Esophagus squamous epithelium (tissue), 5 donors: ENCODE results near the gene BCL7A. TPM values are rescaled to one million over a fixed set of nuclear protein-coding genes. Genes with fewer than 3 reads are reported as not detected.

Source experiments
- DNase-seq: peaks from one replicate; lab custom pipeline; 2025; lab: John Stamatoyannopoulos, UW
- H3K27ac ChIP-seq, 4 donors: fragments of 200-600 bp; sonication (generic); one replicate each; pipeline ENCODE4 v1.5.1; 2016 to 2019; ENCODE audit warnings: mild to moderate bottlenecking in 1 of 4
- H3K27me3 ChIP-seq, 4 donors: fragments of 200-600 bp; sonication (generic); 1 replicate in 3 of 4; 2 replicates in 1 of 4; pipeline versions ENCODE4 v1.5.1 to v1.6.0; 2017 to 2021; ENCODE audit warnings: antibody characterized with exemption in 1 of 4
- H3K36me3 ChIP-seq, 3 donors: fragments of 200-600 bp; sonication (generic); one replicate each; pipeline ENCODE4 v1.5.1; 2016 to 2019
- H3K4me1 ChIP-seq, 3 donors: fragments of 200-600 bp; sonication (generic); one replicate each; pipeline ENCODE4 v1.5.1; 2017 to 2019
- H3K4me3 ChIP-seq, 4 donors: fragments of 200-600 bp; sonication (generic); 1 replicate in 3 of 4; 2 replicates in 1 of 4; pipeline ENCODE4 v1.5.1; 2016 to 2019; ENCODE audit warnings: mild to moderate bottlenecking in 2 of 4, moderate library complexity in 1 of 4
- H3K9me3 ChIP-seq, 3 donors: fragments of 200-600 bp; sonication (generic); one replicate each; pipeline ENCODE4 v1.5.1; 2016 to 2019
- POLR2A ChIP-seq, 4 donors: fragments of 450-650 bp; IDR thresholded peaks; one replicate each; pipeline ENCODE4 v1.6.1; 2017; ENCODE audit warnings: antibody characterized with exemption in 4 of 4, mild to moderate bottlenecking in 4 of 4, moderate library complexity in 3 of 4
- WGBS, 2 donors: methylation state at CpG; one replicate each; pipeline ENCODE4 v1.1.5; 2018; 5-methylcytosine and 5-hydroxymethylcytosine counted together
- intact Hi-C: fragments of 100-400 bp; cut with DNase I; formaldehyde crosslinking; loops from one replicate; pipeline ENCODE4 v1.15.0; 2022
- total RNA-seq, 4 donors: library from RNA; depleted of rRNA; stranded (reverse); fragments of >200 nt; gene quantifications; one replicate each; pipeline ENCODE4 v1.1.0, GENCODE V29; 2016
- TF ChIP-seq, protein P1 (sequence below), 6 experiments: fragments of 450-650 bp in 4 of 6; fragments of 200-600 bp in 2 of 6; sonication (generic) in 2 of 6; IDR thresholded peaks; one replicate each; pipeline ENCODE4 v1.5.1; 2016 to 2019; ENCODE audit warnings: antibody characterized with exemption in 6 of 6, mild to moderate bottlenecking in 4 of 6, moderate library complexity in 4 of 6
- donor health status: DM: yes; HTN: yes; CAD: no.

The BCL7A gene
- total RNA-seq, 4 donors from 2014 or later = 2.5 to 8.6 (median 5.1) TPM

GRCh38 chr12:122057007-122057735 is 35.5 kb downstream of the BCL7A start:
- TF ChIP-seq, protein P1, sequence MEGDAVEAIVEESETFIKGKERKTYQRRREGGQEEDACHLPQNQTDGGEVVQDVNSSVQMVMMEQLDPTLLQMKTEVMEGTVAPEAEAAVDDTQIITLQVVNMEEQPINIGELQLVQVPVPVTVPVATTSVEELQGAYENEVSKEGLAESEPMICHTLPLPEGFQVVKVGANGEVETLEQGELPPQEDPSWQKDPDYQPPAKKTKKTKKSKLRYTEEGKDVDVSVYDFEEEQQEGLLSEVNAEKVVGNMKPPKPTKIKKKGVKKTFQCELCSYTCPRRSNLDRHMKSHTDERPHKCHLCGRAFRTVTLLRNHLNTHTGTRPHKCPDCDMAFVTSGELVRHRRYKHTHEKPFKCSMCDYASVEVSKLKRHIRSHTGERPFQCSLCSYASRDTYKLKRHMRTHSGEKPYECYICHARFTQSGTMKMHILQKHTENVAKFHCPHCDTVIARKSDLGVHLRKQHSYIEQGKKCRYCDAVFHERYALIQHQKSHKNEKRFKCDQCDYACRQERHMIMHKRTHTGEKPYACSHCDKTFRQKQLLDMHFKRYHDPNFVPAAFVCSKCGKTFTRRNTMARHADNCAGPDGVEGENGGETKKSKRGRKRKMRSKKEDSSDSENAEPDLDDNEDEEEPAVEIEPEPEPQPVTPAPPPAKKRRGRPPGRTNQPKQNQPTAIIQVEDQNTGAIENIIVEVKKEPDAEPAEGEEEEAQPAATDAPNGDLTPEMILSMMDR (IDR thresholded peaks at IDR 0.05) = no peak
- TF ChIP-seq POLR2A (IDR thresholded peaks at IDR 0.05) = no peak
- H3K4me1 ChIP-seq = peaks cover 3 to 32% (median 5%) of the 10 kb centered on the region in 3 donors
- H3K9me3 ChIP-seq = no peaks in the 10 kb centered on the region
- WGBS, 2 donors = 85 to 96% methylated on average over 10 to 11 of the region's 11 CpGs
- intact Hi-C loops = loop anchor here (2.0 kb wide), 1 partner anchor 66 kb away; no protein-coding TSS in a partner anchor
- no peak overlapping the region for H3K4me3 ChIP-seq
- no peak for DNase-seq
- peaks cover 0 to 63% (median 0%) of the 10 kb centered on the region in 3 donors for H3K36me3 ChIP-seq
- H3K27me3 ChIP-seq = no peaks in the 10 kb centered on the region
- H3K27ac ChIP-seq = no peak overlapping the region

- H3K4me1 ChIP-seq = peaks cover 9 to 36% (median 9%) of the 10 kb centered on the region in 3 donors
- intact Hi-C loops = loop anchor here (2.0 kb wide), 1 partner anchor 65 kb away; no protein-coding TSS in a partner anchor
- WGBS, 2 donors = 81 to 93% methylated on average over 2 to 3 of the region's 3 CpGs
- no peaks in the 10 kb centered on the region for H3K9me3 ChIP-seq
- H3K36me3 ChIP-seq = peaks cover 0 to 63% (median 0%) of the 10 kb centered on the region in 3 donors
- H3K4me3 ChIP-seq = no peak overlapping the region
- DNase-seq = no peak
- no peak overlapping the region for H3K27ac ChIP-seq
- no peaks in the 10 kb centered on the region for H3K27me3 ChIP-seq
- TF ChIP-seq POLR2A (IDR thresholded peaks at IDR 0.05) = no peak
- TF ChIP-seq, protein P1 (IDR thresholded peaks at IDR 0.05) = no peak
Measured at GRCh38 chr12:122057769-122058168, 36.1 kb downstream of the BCL7A start.

- Histone ChIP-seq H3K27ac (no peak overlapping the region), H3K9me3 (no peaks in the 10 kb centered on the region), H3K4me1 (peaks cover 18 to 45% (median 18%) of the 10 kb centered on the region in 3 donors), H3K4me3 (no peak overlapping the region), H3K27me3 (no peaks in the 10 kb centered on the region), H3K36me3 (peaks cover 0 to 63% (median 0%) of the 10 kb centered on the region in 3 donors)
- no peak for TF ChIP-seq POLR2A (IDR thresholded peaks at IDR 0.05)
- TF ChIP-seq, protein P1 (IDR thresholded peaks at IDR 0.05) = no peak
- intact Hi-C loops = no loop called here
- no peak for DNase-seq
- WGBS, 2 donors = 90 to 92% methylated on average over 11 of the region's 11 CpGs
Measured at GRCh38 chr12:122058549-122059149, 37.0 kb downstream of the BCL7A start.

DNA sequence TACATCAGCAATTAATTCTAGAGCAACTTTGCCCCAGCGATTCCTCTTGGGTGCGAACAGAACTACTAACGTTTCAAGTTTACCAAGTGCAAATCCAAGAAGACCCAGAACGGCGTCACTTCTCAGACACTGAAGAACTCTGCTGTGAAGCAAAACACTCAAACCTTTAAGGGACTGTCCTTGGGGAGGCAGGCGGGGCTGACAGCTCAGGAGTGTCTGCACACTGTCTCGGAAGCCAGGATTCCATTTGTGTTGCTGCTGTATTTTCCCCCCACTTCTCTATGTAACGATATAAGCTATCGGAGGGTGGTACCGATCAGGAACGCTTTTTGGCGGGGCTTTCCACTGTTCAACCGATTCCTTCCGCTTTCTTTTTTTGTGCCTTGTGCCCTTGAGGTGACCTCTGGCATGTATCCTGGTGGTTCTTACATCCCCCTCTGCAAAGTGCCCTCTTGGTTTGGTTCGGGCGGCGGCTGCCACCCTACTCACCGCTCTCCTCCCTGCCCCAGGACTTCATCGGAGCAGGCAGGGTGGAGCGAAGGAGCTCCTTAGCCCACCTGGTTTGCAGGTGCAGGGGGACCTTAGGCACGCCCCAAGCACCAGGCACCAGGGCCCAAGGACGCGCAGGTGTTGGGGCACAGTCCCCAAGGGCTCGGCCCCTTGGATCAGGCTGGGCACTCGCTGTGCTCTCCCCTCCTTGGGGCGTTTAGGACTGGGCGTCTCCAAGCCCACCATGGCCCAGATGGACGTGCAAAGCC is 37.7 kb downstream of the BCL7A start:
- Histone ChIP-seq H3K4me3 (no peak overlapping the region), H3K9me3 (no peaks in the 10 kb centered on the region), H3K4me1 (peaks cover 24 to 46% (median 25%) of the 10 kb centered on the region in 3 donors), H3K36me3 (peaks cover 0 to 63% (median 0%) of the 10 kb centered on the region in 3 donors), H3K27ac (peak overlapping the region in 3 of 4 donors; percentile 35 to 36 (median 36)), H3K27me3 (no peaks in the 10 kb centered on the region)
- intact Hi-C loops = no loop called here
- TF ChIP-seq POLR2A (IDR thresholded peaks at IDR 0.05) = no peak
- TF ChIP-seq, protein P1 (IDR thresholded peaks at IDR 0.05) = no peak
- 92 to 93% methylated on average over 16 to 20 of the region's 28 CpGs for WGBS, 2 donors
- DNase-seq = no peak
